IMR-90 (cell line): ENCODE results near the gene ADAMTS12. TPM values are rescaled to one million over a fixed set of nuclear protein-coding genes. Genes with fewer than 3 reads are reported as not detected.

Experiments used
- ATAC-seq: fragments of 200-7000 bp; cut with Tn5 transposase; 2 replicates; pipeline ENCODE4 v1.9.1; 2020; ENCODE audit warnings: low read depth, mild to moderate bottlenecking, moderate library complexity
- BruUV-seq: library from RNA; stranded (reverse); fragments of 400-500 nt; replicated peaks from 2 replicates; lab custom pipeline; 2021; lab: Mats Ljungman, UMichigan
- CTCF ChIA-PET: fragments of 300-600 bp; formaldehyde crosslinking; extraction: SDS; loops from one replicate; lab custom pipeline; 2021; ENCODE audit warnings: antibody characterized with exemption; lab: Yijun Ruan, JAX
- POLR2A ChIA-PET: fragments of 300-600 bp; sonication (Branson Sonifier 250); formaldehyde crosslinking; loops from one replicate; lab custom pipeline; 2022; ENCODE audit warnings: antibody characterized with exemption; ENCODE audit not compliant: unreplicated experiment; lab: Charles Lee
- DNase-seq: peaks from one replicate; pipeline ENCODE4 v3.0.0; 2013
- H2AFZ ChIP-seq: replicated peaks from 2 replicates; pipeline ENCODE3; 2013; ENCODE audit warnings: low read length, mild to moderate bottlenecking; ENCODE audit not compliant: poor library complexity
- H2AK5ac ChIP-seq: 2 replicates; pipeline ENCODE4 v1.6.1; 2013; ENCODE audit warnings: low read depth, low read length, inconsistent platforms
- H2AK9ac ChIP-seq: replicated peaks from 2 replicates; pipeline ENCODE3; 2013; ENCODE audit warnings: mild to moderate bottlenecking, low read depth, low read length, moderate library complexity; ENCODE audit not compliant: poor library complexity
- H2BK120ac ChIP-seq: 2 replicates; pipeline ENCODE4 v1.6.1; 2013; ENCODE audit warnings: low read depth, low read length, inconsistent platforms
- H2BK15ac ChIP-seq: 3 replicates; pipeline ENCODE4 v1.6.1; 2013; ENCODE audit warnings: low read depth, low read length, inconsistent platforms
- H2BK20ac ChIP-seq: 2 replicates; pipeline ENCODE4 v1.6.1; 2013; ENCODE audit warnings: low read depth, mild to moderate bottlenecking, inconsistent platforms, low read length, moderate library complexity
- H2BK5ac ChIP-seq: 2 replicates; pipeline ENCODE4 v1.6.1; 2013; ENCODE audit warnings: mild to moderate bottlenecking, low read depth, low read length, inconsistent platforms; ENCODE audit not compliant: poor library complexity, severe bottlenecking
- H3K14ac ChIP-seq: replicated peaks from 2 replicates; pipeline ENCODE4 v1.6.1; 2013; ENCODE audit warnings: low read depth, low read length, inconsistent platforms
- H3K18ac ChIP-seq: 2 replicates; pipeline ENCODE4 v1.6.1; 2013; ENCODE audit warnings: low read depth, low read length, control low read depth
- H3K23ac ChIP-seq: 2 replicates; pipeline ENCODE4 v1.6.1; 2013; ENCODE audit warnings: low read depth, low read length, inconsistent platforms
- H3K27ac ChIP-seq: 2 replicates; pipeline ENCODE4 v1.5.1; 2013; ENCODE audit warnings: mild to moderate bottlenecking, control low read depth, low read length; ENCODE audit not compliant: insufficient read depth
- H3K27me3 ChIP-seq: 2 replicates; pipeline ENCODE4 v1.6.1; 2013; ENCODE audit warnings: low read length; ENCODE audit not compliant: control insufficient read depth, insufficient read depth
- H3K36me3 ChIP-seq: 2 replicates; pipeline ENCODE4 v1.6.1; 2013; ENCODE audit warnings: low read length, mixed read lengths; ENCODE audit not compliant: control insufficient read depth, insufficient read depth
- H3K4ac ChIP-seq: 2 replicates; pipeline ENCODE4 v1.6.1; 2013; ENCODE audit warnings: low read depth, low read length, inconsistent platforms
- H3K4me1 ChIP-seq: 2 replicates; pipeline ENCODE4 v1.6.1; 2013; ENCODE audit warnings: low read length, mixed read lengths; ENCODE audit not compliant: control insufficient read depth, insufficient read depth
- H3K4me2 ChIP-seq: 2 replicates; pipeline ENCODE4 v1.6.1; 2013; ENCODE audit warnings: low read depth, mild to moderate bottlenecking, control low read depth, low read length, moderate library complexity
- H3K4me3 ChIP-seq: 2 replicates; pipeline ENCODE4 v1.5.1; 2013; ENCODE audit warnings: low read depth, mild to moderate bottlenecking, control low read depth, low read length, moderate library complexity; ENCODE audit not compliant: insufficient read depth
- H3K56ac ChIP-seq: 2 replicates; pipeline ENCODE4 v1.6.1; 2013; ENCODE audit warnings: low read length, inconsistent platforms; ENCODE audit not compliant: insufficient read depth; ENCODE audit errors: extremely low read depth
- H3K79me1 ChIP-seq, 2 experiments: 2 replicates each; pipeline ENCODE4 v1.6.1; 2013; ENCODE audit warnings: low read length in 2 of 2, inconsistent platforms in 1 of 2, low read depth in 1 of 2
- H3K9ac ChIP-seq: 2 replicates; pipeline ENCODE4 v1.6.1; 2013; ENCODE audit warnings: low read depth, low read length, control low read depth
- H3K9me1 ChIP-seq: 2 replicates; pipeline ENCODE4 v1.6.1; 2013; ENCODE audit warnings: low read length, inconsistent platforms; ENCODE audit not compliant: insufficient read depth
- H3K9me3 ChIP-seq: 2 replicates; pipeline ENCODE4 v1.6.1; 2013; ENCODE audit warnings: low read length; ENCODE audit not compliant: control insufficient read depth, insufficient read depth
- H4K20me1 ChIP-seq: 2 replicates; pipeline ENCODE4 v1.6.1; 2013; ENCODE audit warnings: low read length, inconsistent platforms; ENCODE audit not compliant: insufficient read depth
- H4K5ac ChIP-seq: 2 replicates; pipeline ENCODE4 v1.6.1; 2013; ENCODE audit warnings: mild to moderate bottlenecking, low read depth, low read length, control low read depth
- H4K8ac ChIP-seq, 2 experiments: 2 replicates each; pipeline ENCODE4 v1.6.1; 2013; ENCODE audit warnings: low read depth in 2 of 2, low read length in 2 of 2, control low read depth in 1 of 2, inconsistent platforms in 1 of 2
- H4K91ac ChIP-seq: 2 replicates; pipeline ENCODE4 v1.6.1; 2013; ENCODE audit warnings: low read depth, low read length, inconsistent platforms; ENCODE audit not compliant: insufficient read depth
- CEBPB ChIP-seq: IDR thresholded peaks from 2 replicates; pipeline ENCODE4 v1.6.1; 2012; ENCODE audit warnings: low read depth, low read length, improper control_type of control experiment
- FOS ChIP-seq: fragments of 150-350 bp; IDR thresholded peaks from 2 replicates; pipeline ENCODE4 v1.6.1; 2016; ENCODE audit warnings: low read depth, low read length
- MXI1 ChIP-seq: IDR thresholded peaks from 2 replicates; pipeline ENCODE4 v1.6.1; 2012; ENCODE audit warnings: low read depth, mild to moderate bottlenecking, low read length, moderate library complexity, borderline replicate concordance
- RAD21 ChIP-seq: IDR thresholded peaks from 2 replicates; pipeline ENCODE4 v1.6.1; 2012; ENCODE audit warnings: low read length, improper control_type of control experiment
- RFX5 ChIP-seq: IDR thresholded peaks from 2 replicates; pipeline ENCODE4 v1.8.0; 2012; ENCODE audit warnings: low read depth, mild to moderate bottlenecking, low read length, moderate library complexity
- SMC3 ChIP-seq: fragments of 150-350 bp; IDR thresholded peaks from 2 replicates; pipeline ENCODE4 v1.6.1; 2016; ENCODE audit warnings: low read depth, mild to moderate bottlenecking, antibody characterized with exemption, low read length, moderate library complexity
- WGBS, 2 experiments: methylation state at CpG; one replicate each; pipeline versions ENCODE4 v1.1.5 to v1.1.7; 2013; ENCODE audit warnings: missing lambda C conversion rate in 2 of 2; ENCODE audit not compliant: insufficient read length in 1 of 2; ENCODE audit errors: extremely low coverage in 2 of 2; 5-methylcytosine and 5-hydroxymethylcytosine counted together
- dilution Hi-C: fragments of 300-500 bp; cut with HindIII; formaldehyde crosslinking; loops from one replicate; pipeline ENCODE4 v1.14.3; 2018; ENCODE audit warnings: low sequenced_read_pairs; ENCODE audit not compliant: unreplicated experiment
- in situ Hi-C: fragments of 300-500 bp; cut with MboI; formaldehyde crosslinking; loops from 3 replicates; pipeline ENCODE4 v1.14.3; 2019; ENCODE audit warnings: low sequenced_read_pairs, inconsistent platforms, mixed read lengths
- intact Hi-C: fragments of 100-400 bp; cut with micrococcal nuclease; formaldehyde crosslinking; loops from 2 replicates; pipeline ENCODE4 v1.10.0; 2022
- polyA plus RNA-seq, 3 experiments: library from polyadenylated mRNA; depleted of rRNA; stranded (reverse); fragments of >200 nt; gene quantifications; 2 replicates each; pipeline ENCODE4 v1.2.3, GENCODE V29; 2012; ENCODE audit warnings: low replicate concordance in 1 of 3
- total RNA-seq: library from RNA; depleted of rRNA; stranded (reverse); fragments of >200 nt; gene quantifications from 2 replicates; pipeline ENCODE4 v1.2.3, GENCODE V29; 2012
- TF ChIP-seq, protein P1 (sequence below): fragments of 150-350 bp; IDR thresholded peaks from 2 replicates; pipeline ENCODE4 v1.6.1; 2016; ENCODE audit warnings: low read depth, mild to moderate bottlenecking, low read length, moderate library complexity, borderline replicate concordance

The ADAMTS12 gene
- total and polyA plus RNA-seq, 2 of the 4 experiments (the other 2 are of a cell fraction): 27.3 to 51.3 TPM

GRCh38 chr5:33621514-33621913 lies 270.3 kb downstream of the ADAMTS12 start:
- ChIA-PET POLR2A (no interaction called here), CTCF (no interaction called here)
- TF ChIP-seq MXI1: no peak
- TF ChIP-seq RAD21: no peak
- no peak for TF ChIP-seq FOS
- TF ChIP-seq CEBPB: no peak
- no peak for TF ChIP-seq RFX5
- TF ChIP-seq, protein P1, sequence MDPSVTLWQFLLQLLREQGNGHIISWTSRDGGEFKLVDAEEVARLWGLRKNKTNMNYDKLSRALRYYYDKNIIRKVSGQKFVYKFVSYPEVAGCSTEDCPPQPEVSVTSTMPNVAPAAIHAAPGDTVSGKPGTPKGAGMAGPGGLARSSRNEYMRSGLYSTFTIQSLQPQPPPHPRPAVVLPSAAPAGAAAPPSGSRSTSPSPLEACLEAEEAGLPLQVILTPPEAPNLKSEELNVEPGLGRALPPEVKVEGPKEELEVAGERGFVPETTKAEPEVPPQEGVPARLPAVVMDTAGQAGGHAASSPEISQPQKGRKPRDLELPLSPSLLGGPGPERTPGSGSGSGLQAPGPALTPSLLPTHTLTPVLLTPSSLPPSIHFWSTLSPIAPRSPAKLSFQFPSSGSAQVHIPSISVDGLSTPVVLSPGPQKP: no peak
- no peak for TF ChIP-seq SMC3
- Histone ChIP-seq H3K36me3 (peaks cover 3% of the 10 kb centered on the region; the same call in 1 of the 2 replicates), H4K5ac (no peak overlapping the region), H2BK15ac (no peak overlapping the region), H3K79me1 (no peaks in the 10 kb centered on the region), H2AK9ac (no peak overlapping the region), H3K14ac (no peak overlapping the region), H3K4ac (no peak overlapping the region), H3K27me3 (no peaks in the 10 kb centered on the region), H4K20me1 (no peaks in the 10 kb centered on the region), H4K8ac (no peak overlapping the region), H3K9ac (no peak overlapping the region), H3K56ac (no peak overlapping the region), H3K4me2 (no peak overlapping the region), H2AK5ac (no peak overlapping the region), H2BK20ac (no peak overlapping the region), H2BK5ac (no peak overlapping the region), H4K91ac (no peak overlapping the region), H3K4me1 (no peaks in the 10 kb centered on the region), H3K23ac (no peak overlapping the region), H3K27ac (no peak overlapping the region), H2BK120ac (no peak overlapping the region), H2AFZ (no peak overlapping the region), H3K4me3 (no peak overlapping the region), H3K9me1 (no peaks in the 10 kb centered on the region), H3K9me3 (no peaks in the 10 kb centered on the region), H3K18ac (no peak overlapping the region)
- WGBS, 2 experiments: no CpG with 5 or more reads among the region's 1 CpG
- DNase-seq (no peak), ATAC-seq (no peak)
- in situ Hi-C loops (no loop called here), dilution Hi-C loops (no loop called here), intact Hi-C loops (no loop called here)
- BruUV-seq: no TSS peak
